Right lobe of liver (tissue), 4 donors: ENCODE measurements around the gene ITPKC.

Source experiments
- CTCF ChIP-seq, 4 donors: fragments of 200-600 bp in 3 of 4; fragments of 450-650 bp in 1 of 4; IDR thresholded peaks; one replicate each; pipeline versions ENCODE4 v1.5.1 to v1.8.0; 2016 to 2022; ENCODE audit warnings: antibody characterized with exemption in 4 of 4, mild to moderate bottlenecking in 2 of 4
- POLR2A ChIP-seq: fragments of 450-650 bp; IDR thresholded peaks from one replicate; pipeline ENCODE4 v1.6.1; 2017; ENCODE audit warnings: antibody characterized with exemption, mild to moderate bottlenecking
- donor health status: DM: no; HTN: no; CAD: no.
- donor health status: DM: no; HTN: no; CAD: no.
- donor health status: DM: no; HTN: yes; CAD: no.

DNA sequence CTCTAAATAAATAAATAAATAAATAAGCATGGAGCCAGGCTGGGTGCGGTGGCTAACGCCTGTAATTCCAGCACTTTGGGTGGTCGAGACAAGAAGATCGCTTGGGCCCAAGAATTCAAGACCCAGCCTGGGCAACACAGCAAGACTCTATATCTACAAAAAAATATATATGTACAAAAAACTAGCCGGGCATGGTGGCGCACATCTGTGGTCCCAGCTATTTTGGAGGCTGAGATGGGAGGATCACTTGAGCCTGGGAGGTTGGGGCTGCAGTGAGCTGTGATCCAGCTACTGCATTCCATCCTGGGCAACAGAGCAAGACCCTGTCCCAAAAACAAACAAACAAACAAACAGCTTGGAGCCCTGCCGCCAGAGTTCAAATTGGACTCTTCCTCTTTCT lies 30.6 kb downstream of the ITPKC start:
- TF ChIP-seq POLR2A (no peak), CTCF (IDR thresholded peaks at IDR 0.05) (no peak)
